Fibroblast of skin of back (primary cell): ENCODE measurements around the gene NYAP2. TPM values are rescaled to one million over a fixed set of nuclear protein-coding genes. Genes with fewer than 3 reads are reported as not detected.
A peak's percentile ranks its signal among the peaks of the same experiment; 100 is the strongest.

ENCODE experiments used
- DNase-seq: peaks from one replicate; pipeline ENCODE4 v3.0.0-alpha.2; 2013
- polyA plus RNA-seq, 2 experiments: library from polyadenylated mRNA; unstranded; fragments of 120-200 nt; gene quantifications; one replicate each; pipeline ENCODE4 v1.2.1, GENCODE V29; 2013; ENCODE audit not compliant: insufficient read length in 2 of 2

Gene NYAP2
- 0.02 TPM for polyA plus RNA-seq (2013, experiment 1 of 2; ENCODE audit: insufficient read length)
- polyA plus RNA-seq (2013, experiment 2 of 2; ENCODE audit: insufficient read length), result not detected

DNA sequence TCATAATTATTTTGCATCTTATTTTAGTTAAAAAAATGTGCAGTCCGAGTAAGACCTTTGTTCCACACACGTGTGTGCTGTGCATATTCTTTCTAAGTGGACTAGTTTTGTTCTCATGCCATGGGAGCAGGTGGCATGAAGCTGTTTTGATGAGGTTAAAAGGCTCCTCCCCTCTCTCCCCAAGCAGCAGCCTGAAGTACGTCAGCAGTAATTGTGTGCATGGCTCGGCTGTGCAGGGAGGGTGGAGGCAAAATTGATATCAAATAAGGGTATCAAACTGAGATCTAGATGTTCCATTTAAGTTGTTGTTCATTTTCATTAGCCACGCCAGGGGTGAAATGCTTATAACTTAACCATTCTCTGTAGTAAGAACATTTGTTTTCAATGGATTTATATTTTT lies at the start of gene NYAP2:
Gene NYAP2 (plus strand): TSS at position 207 of the 400 bp plus-strand sequence. CDS start 9,171 bp downstream, outside the sequence.
- no peak for DNase-seq

GRCh38 chr2:225353579-225354085 lies 45.9 kb upstream of the NYAP2 start:
- no peak for DNase-seq

DNA sequence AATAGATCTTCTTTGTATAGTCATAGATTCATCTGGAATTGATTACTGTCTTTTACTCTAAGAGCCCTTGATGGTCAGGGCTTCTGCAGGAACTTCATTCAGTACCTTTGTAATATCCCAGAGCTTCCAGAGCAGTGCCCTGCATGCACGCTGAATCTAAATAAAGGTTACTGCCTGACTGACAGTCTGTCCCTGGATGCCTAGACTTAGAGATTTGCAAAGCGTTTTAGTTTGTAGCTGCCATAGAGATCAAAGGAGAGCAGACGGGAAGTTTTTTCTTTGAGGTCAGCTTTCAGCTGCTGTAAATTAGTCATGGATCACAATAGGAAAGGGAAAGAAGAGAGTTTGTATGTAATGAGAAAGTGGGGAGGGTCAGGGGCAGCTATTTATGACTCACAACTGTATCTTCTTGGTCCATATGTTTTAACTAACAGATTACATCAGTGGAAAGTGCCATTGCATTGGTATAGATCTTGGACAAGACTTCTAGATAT lies 45.2 kb upstream of the NYAP2 start:
- DNase-seq, result peak; percentile 70

DNA sequence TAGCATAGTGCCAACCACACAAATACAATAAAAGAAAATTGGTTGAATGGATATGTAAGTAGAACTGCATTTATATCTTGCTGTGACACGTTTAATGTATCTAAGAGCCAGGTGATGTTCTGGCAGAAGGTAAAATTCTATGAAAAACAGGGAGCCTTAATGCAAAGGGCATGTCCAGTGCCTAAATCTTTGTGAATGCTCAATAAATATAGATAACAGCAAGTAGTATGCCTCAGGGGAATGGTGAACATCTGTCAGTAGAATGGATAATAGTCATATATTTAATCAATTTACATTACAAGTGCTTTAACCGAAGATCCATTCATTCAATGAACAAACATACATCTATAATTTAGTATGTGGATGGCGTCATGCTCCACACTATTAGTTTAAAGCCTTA lies 43.7 kb upstream of the NYAP2 start:
- DNase-seq, result no peak

DNA sequence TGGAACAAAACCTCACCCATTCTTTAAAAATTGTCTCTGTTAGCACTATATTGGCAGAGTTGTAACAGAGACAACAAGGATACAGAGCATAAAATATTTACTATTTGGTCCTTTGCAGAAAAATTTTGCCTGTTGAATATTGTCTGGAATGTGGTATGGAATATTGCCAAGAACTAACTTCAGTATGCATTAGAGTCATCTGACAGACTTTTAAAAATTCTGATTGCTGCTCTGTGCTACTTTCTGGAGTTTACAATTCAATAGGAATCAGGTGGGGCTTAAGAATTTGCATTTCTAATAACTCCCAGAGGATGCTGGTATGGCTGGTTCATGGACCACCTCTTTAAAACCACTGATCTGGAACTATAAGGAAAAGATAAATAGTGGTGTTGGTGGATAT lies 32.8 kb upstream of the NYAP2 start:
- DNase-seq, result peak; percentile 5

DNA sequence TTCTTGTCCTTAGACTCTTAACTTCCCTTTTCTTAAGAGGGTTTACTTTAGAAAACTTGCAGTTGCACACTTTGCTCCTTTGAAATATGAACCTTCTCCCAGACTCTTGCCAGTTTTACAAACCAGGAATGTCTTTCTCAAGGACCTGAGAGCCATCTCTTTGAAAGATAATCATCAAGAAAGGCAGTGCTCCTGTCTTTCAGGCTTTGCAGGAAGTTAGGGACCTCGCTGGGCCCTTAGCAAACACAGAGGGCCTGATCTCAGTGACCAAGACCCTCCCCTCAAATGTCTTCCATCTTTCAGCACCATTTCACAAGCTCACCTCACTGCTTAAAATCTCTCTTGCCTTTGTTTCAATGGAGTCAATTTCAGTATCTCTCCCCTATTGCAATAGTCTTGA lies 32.0 kb upstream of the NYAP2 start:
- DNase-seq, result no peak

GRCh38 chr2:225378984-225379383 lies 20.5 kb upstream of the NYAP2 start:
- DNase-seq, result no peak

GRCh38 chr2:225379856-225380255 lies 19.7 kb upstream of the NYAP2 start:
- no peak for DNase-seq

DNA sequence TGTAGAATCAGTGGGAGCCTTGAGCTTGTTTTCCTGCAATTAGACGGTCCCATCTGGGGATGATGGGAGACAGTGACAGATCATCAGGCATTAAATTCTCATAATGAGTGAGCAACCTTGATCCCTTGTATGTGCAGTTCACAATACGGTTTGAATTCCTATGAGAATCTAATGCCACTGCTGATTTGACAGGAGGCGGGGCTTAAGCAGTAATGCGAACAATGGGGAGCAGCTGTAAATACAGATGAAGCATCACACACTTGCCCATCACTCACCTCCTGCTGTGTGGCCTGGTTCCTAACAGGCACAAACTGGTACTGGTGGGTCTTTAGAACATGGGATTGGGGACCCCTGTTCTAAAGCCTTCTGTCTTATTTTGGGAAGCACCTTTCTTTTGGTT lies 17.9 kb upstream of the NYAP2 start:
- no peak for DNase-seq

- DNase-seq, result no peak
Measured at GRCh38 chr2:225398372-225398771, 1.1 kb upstream of the NYAP2 start.

- DNase-seq, result peak; percentile 61
Measured at GRCh38 chr2:225400060-225400511, 576 bp downstream of the NYAP2 start.

DNA sequence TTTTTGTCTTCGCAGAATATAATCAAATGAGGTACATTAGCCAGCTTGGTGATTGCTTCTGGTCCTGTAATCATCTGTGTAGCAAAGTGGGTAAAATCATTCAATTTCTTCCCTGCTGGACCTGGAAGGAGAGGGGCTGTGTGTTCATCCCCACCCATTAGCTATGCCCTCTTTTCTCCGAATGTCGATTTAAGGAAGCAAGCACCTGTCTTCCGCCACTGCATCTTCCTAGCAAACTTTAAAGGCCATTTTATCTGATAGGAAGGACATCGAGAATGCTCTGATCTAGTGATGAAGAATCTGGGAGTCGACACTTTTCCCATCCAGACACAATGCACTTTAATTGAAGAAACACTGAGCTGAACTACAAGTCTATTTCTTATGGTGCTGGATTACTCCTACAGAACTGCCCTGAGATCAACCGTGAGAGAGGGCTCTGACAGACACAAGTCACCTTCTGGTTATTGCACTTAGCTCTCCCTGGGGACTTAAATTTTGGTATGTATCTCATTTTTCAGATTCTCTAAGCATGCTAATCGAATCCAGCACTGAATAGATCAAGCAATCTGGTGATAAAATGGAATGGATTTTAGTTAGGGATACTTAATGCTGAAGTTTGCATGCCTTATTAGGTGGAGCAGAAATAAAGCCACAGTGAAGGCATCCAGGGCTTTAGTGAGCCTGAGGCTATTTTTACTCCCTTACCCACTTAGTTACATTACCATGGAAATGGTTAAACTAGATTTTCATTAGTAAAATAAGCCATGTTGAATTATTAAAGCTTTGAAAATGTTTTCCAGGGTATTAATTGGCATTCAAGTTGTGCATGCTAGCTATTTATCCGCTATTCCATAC lies 1.3 kb downstream of the NYAP2 start:
- no peak for DNase-seq

GRCh38 chr2:225402210-225402776 lies 2.8 kb downstream of the NYAP2 start:
- DNase-seq, result no peak

- no peak for DNase-seq
Measured at GRCh38 chr2:225411452-225411851, 11.9 kb downstream of the NYAP2 start.

GRCh38 chr2:225413786-225414185 lies 14.3 kb downstream of the NYAP2 start:
- no peak for DNase-seq

DNA sequence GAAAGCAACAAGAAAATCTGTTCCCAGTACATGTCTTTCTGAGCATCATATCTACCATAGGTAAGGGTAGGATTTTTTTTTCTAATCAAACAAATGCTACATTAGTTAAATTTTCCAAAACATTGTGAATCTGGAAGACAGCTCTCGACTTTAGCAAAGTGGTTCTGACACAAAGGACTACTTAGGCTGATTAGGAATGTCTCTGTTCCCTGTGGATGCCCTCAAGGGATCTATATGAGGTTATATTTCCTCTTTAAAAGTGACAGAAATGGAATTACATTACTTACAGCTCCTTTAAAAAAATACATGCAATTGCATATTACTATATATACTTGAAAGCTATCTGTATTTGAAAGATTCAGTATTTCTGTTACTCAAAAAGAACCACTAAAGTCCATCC lies 15.4 kb downstream of the NYAP2 start:
- DNase-seq, result no peak

- DNase-seq, result no peak
Measured at GRCh38 chr2:225415341-225415740, 15.8 kb downstream of the NYAP2 start.

DNA sequence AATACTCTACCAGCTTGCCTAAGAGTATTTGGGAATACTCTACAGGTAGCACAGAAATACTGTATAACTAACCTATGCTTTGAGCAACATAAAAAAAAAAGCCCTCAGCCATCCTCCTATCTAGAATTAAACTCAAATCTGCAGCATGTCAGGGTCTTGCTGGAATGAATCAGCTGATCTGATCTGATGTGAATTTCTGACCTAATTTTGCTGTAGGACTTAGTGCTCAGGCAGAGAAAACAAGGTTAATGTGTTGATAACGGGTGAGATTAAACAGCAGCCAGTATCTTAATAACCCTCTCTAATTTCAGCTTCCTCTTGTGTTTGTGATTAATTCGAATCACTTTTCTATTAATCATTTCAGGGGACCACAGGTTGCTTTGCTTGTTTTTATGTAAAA lies 16.3 kb downstream of the NYAP2 start:
- DNase-seq, result no peak

- no peak for DNase-seq
Measured at GRCh38 chr2:225416616-225417367, 17.3 kb downstream of the NYAP2 start.

DNA sequence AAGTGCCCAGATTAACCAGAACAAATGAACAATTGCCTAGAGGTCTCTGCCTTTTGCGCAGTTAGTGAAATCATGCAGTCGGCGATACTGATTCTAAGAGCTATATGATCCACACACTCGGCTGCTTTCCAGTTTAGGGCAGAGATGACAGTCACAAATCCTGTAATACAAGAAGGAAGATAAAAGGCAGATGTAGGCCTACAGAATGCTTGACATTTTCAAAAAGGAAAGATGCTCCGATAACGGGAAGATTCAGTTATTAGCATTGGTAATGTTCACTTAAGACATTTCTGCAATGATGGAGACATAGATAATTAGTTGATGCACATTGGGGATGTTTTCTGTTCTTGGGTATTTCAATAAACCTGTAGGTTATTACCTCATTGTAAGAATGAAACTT lies 19.5 kb downstream of the NYAP2 start:
- no peak for DNase-seq

GRCh38 chr2:225422145-225422544 lies 22.6 kb downstream of the NYAP2 start:
- no peak for DNase-seq

- DNase-seq, result no peak
Measured at GRCh38 chr2:225425284-225425683, 25.8 kb downstream of the NYAP2 start.

DNA sequence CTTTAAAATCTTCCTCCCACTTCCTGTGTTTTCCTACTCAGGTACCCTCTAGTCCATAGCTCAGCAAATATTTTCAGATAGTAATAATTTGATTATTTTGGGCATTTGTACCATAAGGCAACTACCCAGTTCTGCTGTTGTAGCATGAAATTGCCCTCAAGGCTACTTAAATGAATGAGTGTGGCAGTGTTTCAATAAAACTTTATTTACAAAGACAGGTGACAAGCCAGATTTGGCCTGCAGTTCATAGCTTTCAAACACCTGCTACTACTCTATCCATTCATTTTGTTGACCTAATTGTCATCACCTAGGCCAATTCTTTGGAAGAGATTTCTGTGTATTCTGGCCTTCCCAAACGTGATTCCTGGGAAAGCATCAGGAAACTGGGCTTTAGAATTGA lies 28.9 kb downstream of the NYAP2 start:
- no peak for DNase-seq
